Lower leg skin (tissue), 3 donors: ENCODE data around the gene ADIPOQ.
"Not testable (repeated sequence)": the region's sequence is repeated elsewhere in the genome, so short reads cannot be mapped to it uniquely, and the experiment has no call there.

Experiments used
- POLR2A ChIP-seq, 2 donors: fragments of 450-650 bp; IDR thresholded peaks; one replicate each; pipeline ENCODE4 v1.6.1; 2016 to 2017; ENCODE audit warnings: antibody characterized with exemption in 2 of 2, mild to moderate bottlenecking in 1 of 2, moderate library complexity in 1 of 2
- TF ChIP-seq, protein P1 (sequence below), 3 donors: fragments of 450-650 bp; IDR thresholded peaks; one replicate each; pipeline ENCODE4 v1.5.1; 2016; ENCODE audit warnings: antibody characterized with exemption in 3 of 3, mild to moderate bottlenecking in 3 of 3, moderate library complexity in 2 of 3

DNA sequence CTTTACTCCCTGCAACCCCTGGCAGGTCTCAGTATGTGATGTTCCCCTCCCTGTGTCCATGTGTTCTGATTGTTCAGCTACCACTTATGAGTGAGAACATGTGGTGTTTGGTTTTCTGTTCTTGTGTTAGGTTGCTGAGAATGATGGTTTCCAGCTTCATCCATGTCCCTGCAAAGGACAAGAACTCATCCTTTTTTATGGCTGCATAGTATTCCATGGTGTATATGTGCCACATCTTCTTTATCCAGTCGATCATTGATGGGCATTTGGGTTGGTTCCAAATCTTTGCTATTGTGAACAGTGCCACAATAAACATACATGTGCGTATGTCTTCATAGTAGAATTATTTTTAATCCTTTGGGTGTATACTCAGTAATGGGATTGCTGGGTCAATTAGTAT lies 61.2 kb downstream of the ADIPOQ start:
- TF ChIP-seq, protein P1, sequence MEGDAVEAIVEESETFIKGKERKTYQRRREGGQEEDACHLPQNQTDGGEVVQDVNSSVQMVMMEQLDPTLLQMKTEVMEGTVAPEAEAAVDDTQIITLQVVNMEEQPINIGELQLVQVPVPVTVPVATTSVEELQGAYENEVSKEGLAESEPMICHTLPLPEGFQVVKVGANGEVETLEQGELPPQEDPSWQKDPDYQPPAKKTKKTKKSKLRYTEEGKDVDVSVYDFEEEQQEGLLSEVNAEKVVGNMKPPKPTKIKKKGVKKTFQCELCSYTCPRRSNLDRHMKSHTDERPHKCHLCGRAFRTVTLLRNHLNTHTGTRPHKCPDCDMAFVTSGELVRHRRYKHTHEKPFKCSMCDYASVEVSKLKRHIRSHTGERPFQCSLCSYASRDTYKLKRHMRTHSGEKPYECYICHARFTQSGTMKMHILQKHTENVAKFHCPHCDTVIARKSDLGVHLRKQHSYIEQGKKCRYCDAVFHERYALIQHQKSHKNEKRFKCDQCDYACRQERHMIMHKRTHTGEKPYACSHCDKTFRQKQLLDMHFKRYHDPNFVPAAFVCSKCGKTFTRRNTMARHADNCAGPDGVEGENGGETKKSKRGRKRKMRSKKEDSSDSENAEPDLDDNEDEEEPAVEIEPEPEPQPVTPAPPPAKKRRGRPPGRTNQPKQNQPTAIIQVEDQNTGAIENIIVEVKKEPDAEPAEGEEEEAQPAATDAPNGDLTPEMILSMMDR (IDR thresholded peaks at IDR 0.05): not testable (repeated sequence)
- not testable (repeated sequence) for TF ChIP-seq POLR2A (IDR thresholded peaks at IDR 0.05)
